ENCODE results near the gene CENPS.
"Not testable (repeated sequence)": the region's sequence is repeated elsewhere in the genome, so short reads cannot be mapped to it uniquely, and the experiment has no call there.

CENPS gene

GRCh38 chr1:10430216-10431069, at the start of gene CENPS:
Gene CENPS, plus strand, starts transcription at chr1:10430433. Its CDS starts 85 bp downstream, at chr1:10430518.
- DNase-seq: peak; percentile 92

- DNase-seq: no peak
Observed at GRCh38 chr1:10380594-10381275, 49.5 kb upstream of the CENPS start.

GRCh38 chr1:10383630-10384029, 46.6 kb upstream of the CENPS start:
- DNase-seq: no peak

- no peak for DNase-seq
Observed at GRCh38 chr1:10384219-10384618, 46.0 kb upstream of the CENPS start.

- DNase-seq: no peak
Observed at GRCh38 chr1:10386761-10387676, 43.2 kb upstream of the CENPS start.

GRCh38 chr1:10387677-10388386, 42.4 kb upstream of the CENPS start:
- DNase-seq: no peak

- DNase-seq: no peak
Observed at GRCh38 chr1:10388387-10388715, 41.9 kb upstream of the CENPS start.

GRCh38 chr1:10389271-10389973, 40.8 kb upstream of the CENPS start:
- DNase-seq: no peak

GRCh38 chr1:10396870-10397269, 33.4 kb upstream of the CENPS start:
- no peak for DNase-seq

- no peak for DNase-seq
Observed at GRCh38 chr1:10398278-10398733, 31.9 kb upstream of the CENPS start.

GRCh38 chr1:10398734-10399443, 31.3 kb upstream of the CENPS start, which contains the start of gene PGD:
Gene PGD, plus strand, starts transcription at chr1:10399064. Its CDS starts 54 bp downstream, at chr1:10399118.
- peak; percentile 98 for DNase-seq

GRCh38 chr1:10399444-10399941, 30.7 kb upstream of the CENPS start:
- DNase-seq: no peak

GRCh38 chr1:10400013-10400412, 30.2 kb upstream of the CENPS start:
- no peak for DNase-seq

GRCh38 chr1:10401281-10401680, 29.0 kb upstream of the CENPS start:
- DNase-seq: no peak

- no peak for DNase-seq
Observed at GRCh38 chr1:10402729-10403274, 27.4 kb upstream of the CENPS start.

- no peak for DNase-seq
Observed at GRCh38 chr1:10407201-10407600, 23.0 kb upstream of the CENPS start.

GRCh38 chr1:10415211-10415930, 14.9 kb upstream of the CENPS start:
- no peak for DNase-seq

- DNase-seq: not testable (repeated sequence)
Observed at GRCh38 chr1:10415967-10416366, 14.3 kb upstream of the CENPS start.

GRCh38 chr1:10418741-10419140, 11.5 kb upstream of the CENPS start:
- not testable (repeated sequence) for DNase-seq

- DNase-seq: no peak
Observed at GRCh38 chr1:10419351-10419750, 10.9 kb upstream of the CENPS start.
